A549 (cell line): ENCODE measurements around the gene TUBGCP2.

Source experiments
- CTCF ChIP-seq: fragments of >200 bp; sonication (Bioruptor Twin); formaldehyde crosslinking; IDR thresholded peaks from 3 replicates; pipeline ENCODE4 v1.5.1; 2016
- JUN ChIP-seq, 2 experiments: fragments of >200 bp; sonication (Bioruptor Twin); formaldehyde crosslinking; IDR thresholded peaks; 2 replicates in 1 of 2; 3 replicates in 1 of 2; pipeline ENCODE4 v1.6.1; 2016 to 2017
- KDM5A ChIP-seq: fragments of 200-600 bp; sonication (generic); IDR thresholded peaks from 2 replicates; pipeline ENCODE4 v1.6.1; 2016; ENCODE audit warnings: antibody characterized with exemption, mild to moderate bottlenecking
- MAZ ChIP-seq: fragments of 150-350 bp; IDR thresholded peaks from 2 replicates; pipeline ENCODE4 v1.6.1; 2014; ENCODE audit warnings: antibody characterized with exemption, low read depth, low read length, borderline replicate concordance
- POLR2A ChIP-seq: IDR thresholded peaks from 2 replicates; pipeline ENCODE4 v1.6.1; 2012; ENCODE audit warnings: mild to moderate bottlenecking, low read length
- REST ChIP-seq: fragments of 200-600 bp; sonication (generic); IDR thresholded peaks from 2 replicates; pipeline ENCODE4 v1.6.1; 2016; ENCODE audit warnings: antibody characterized with exemption, mild to moderate bottlenecking, moderate library complexity
- SMC3 ChIP-seq: fragments of >200 bp; sonication (Bioruptor Twin); formaldehyde crosslinking; IDR thresholded peaks from 3 replicates; pipeline ENCODE4 v1.6.1; 2018; ENCODE audit warnings: inconsistent platforms
- USF2 ChIP-seq: fragments of 450-650 bp; IDR thresholded peaks from 2 replicates; pipeline ENCODE4 v1.6.1; 2014; ENCODE audit warnings: antibody characterized with exemption
- ZSCAN20 ChIP-seq: fragments of 250-450 bp; sonication (Bioruptor Pico); IDR thresholded peaks from 2 replicates; pipeline ENCODE4 v1.8.0; 2022; ENCODE audit warnings: mild to moderate bottlenecking, moderate library complexity

- TF ChIP-seq SMC3: no peak
- no peak for TF ChIP-seq ZSCAN20 (CRISPR knock-in tag)
- TF ChIP-seq CTCF: no peak
- TF ChIP-seq POLR2A: no peak
- TF ChIP-seq JUN (IDR thresholded peaks at IDR 0.05): no peak
- no peak for TF ChIP-seq KDM5A
- no peak for TF ChIP-seq USF2
- TF ChIP-seq REST: no peak
- TF ChIP-seq MAZ: no peak
These were observed 30.0 kb downstream of the TUBGCP2 start for GRCh38 chr10:133278577-133279265.
